ENCODE results near the gene TICAM1.

- TF ChIP-seq, protein P1, sequence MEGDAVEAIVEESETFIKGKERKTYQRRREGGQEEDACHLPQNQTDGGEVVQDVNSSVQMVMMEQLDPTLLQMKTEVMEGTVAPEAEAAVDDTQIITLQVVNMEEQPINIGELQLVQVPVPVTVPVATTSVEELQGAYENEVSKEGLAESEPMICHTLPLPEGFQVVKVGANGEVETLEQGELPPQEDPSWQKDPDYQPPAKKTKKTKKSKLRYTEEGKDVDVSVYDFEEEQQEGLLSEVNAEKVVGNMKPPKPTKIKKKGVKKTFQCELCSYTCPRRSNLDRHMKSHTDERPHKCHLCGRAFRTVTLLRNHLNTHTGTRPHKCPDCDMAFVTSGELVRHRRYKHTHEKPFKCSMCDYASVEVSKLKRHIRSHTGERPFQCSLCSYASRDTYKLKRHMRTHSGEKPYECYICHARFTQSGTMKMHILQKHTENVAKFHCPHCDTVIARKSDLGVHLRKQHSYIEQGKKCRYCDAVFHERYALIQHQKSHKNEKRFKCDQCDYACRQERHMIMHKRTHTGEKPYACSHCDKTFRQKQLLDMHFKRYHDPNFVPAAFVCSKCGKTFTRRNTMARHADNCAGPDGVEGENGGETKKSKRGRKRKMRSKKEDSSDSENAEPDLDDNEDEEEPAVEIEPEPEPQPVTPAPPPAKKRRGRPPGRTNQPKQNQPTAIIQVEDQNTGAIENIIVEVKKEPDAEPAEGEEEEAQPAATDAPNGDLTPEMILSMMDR (IDR thresholded peaks at IDR 0.05; ENCODE audit: borderline replicate concordance, extremely low read depth, low read length, poor library complexity, severe bottlenecking): peak; percentile 97
- TF ChIP-seq EZH2 (IDR thresholded peaks at IDR 0.05; ENCODE audit: borderline replicate concordance, low read depth, low read length, severe bottlenecking): no peak
Observed at GRCh38 chr19:4811328-4812131, 20.0 kb downstream of the TICAM1 start.
